ENCODE measurements around the gene CPZ. TPM values are rescaled to one million over a fixed set of nuclear protein-coding genes. Genes with fewer than 3 reads are reported as not detected.

Gene CPZ
- total RNA-seq, 1 experiment from 2014 or later, result 9.1 TPM

- Histone ChIP-seq H3K4me2 (no peak overlapping the region), H3F3A (ENCODE audit: insufficient read depth, low read depth) (no peaks in the 10 kb centered on the region), H3K27ac (no peak overlapping the region), H3K4me3 (no peak overlapping the region), H3K27me3 (ENCODE audit: insufficient read depth, low read depth) (no peaks in the 10 kb centered on the region), H3K36me3 (ENCODE audit: low read depth) (no peaks in the 10 kb centered on the region), H3K9me2 (ENCODE audit: insufficient read depth) (no peaks in the 10 kb centered on the region), H3K4me1 (replicated peaks; ENCODE audit: insufficient read depth) (no peaks in the 10 kb centered on the region), H4K20me1 (ENCODE audit: insufficient read depth) (no peaks in the 10 kb centered on the region), H3K79me2 (ENCODE audit: low read depth) (no peaks in the 10 kb centered on the region), H3K9me3 (ENCODE audit: insufficient read depth, low read depth) (no peaks in the 10 kb centered on the region), H2AFZ (no peak overlapping the region)
- no TSS peak for BruUV-seq (replicated peaks)
- POLR2A ChIA-PET (ENCODE audit: unreplicated experiment), result no interaction called here
- no peak for DNase-seq
- CTCF ChIA-PET, result no interaction called here
- intact Hi-C loops (cut with micrococcal nuclease; ENCODE audit: unreplicated experiment), result no loop called here
- TF ChIP-seq CTCF (conservative IDR thresholded peaks at IDR 0.05) (no peak), EZH2 (IDR thresholded peaks at IDR 0.05; ENCODE audit: low read depth) (no peak)
These were observed 13.9 kb downstream of the CPZ start for GRCh38 chr4:8606476-8606875.

DNA sequence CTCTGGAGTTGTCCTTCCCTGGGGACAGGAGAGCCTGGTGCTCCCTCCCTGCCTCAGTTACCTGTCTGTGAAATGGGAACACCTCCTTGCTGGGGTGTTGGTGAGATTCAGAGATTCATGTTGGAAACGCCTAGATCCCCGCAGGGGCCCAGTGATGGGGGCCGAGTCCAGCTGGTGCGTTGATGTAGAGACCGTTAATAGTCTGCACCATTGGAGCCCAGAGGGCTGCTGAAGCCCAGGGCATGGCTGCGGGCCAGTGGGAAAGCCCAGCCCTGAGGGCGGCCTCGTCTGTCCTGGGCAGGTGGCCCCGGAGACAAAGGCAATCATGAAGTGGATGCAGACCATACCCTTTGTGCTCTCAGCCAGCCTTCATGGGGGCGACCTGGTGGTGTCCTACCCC is 14.4 kb downstream of the CPZ start:
- BruUV-seq (replicated peaks), result no TSS peak
- intact Hi-C loops (cut with micrococcal nuclease; ENCODE audit: unreplicated experiment), result no loop called here
- Histone ChIP-seq H3K4me3 (no peak overlapping the region), H3F3A (ENCODE audit: insufficient read depth, low read depth) (no peaks in the 10 kb centered on the region), H2AFZ (no peak overlapping the region), H3K9me3 (ENCODE audit: insufficient read depth, low read depth) (no peaks in the 10 kb centered on the region), H4K20me1 (ENCODE audit: insufficient read depth) (no peaks in the 10 kb centered on the region), H3K4me1 (replicated peaks; ENCODE audit: insufficient read depth) (no peaks in the 10 kb centered on the region), H3K9me2 (ENCODE audit: insufficient read depth) (no peaks in the 10 kb centered on the region), H3K79me2 (ENCODE audit: low read depth) (no peaks in the 10 kb centered on the region), H3K36me3 (ENCODE audit: low read depth) (no peaks in the 10 kb centered on the region), H3K4me2 (no peak overlapping the region), H3K27me3 (ENCODE audit: insufficient read depth, low read depth) (no peaks in the 10 kb centered on the region), H3K27ac (no peak overlapping the region)
- TF ChIP-seq CTCF (conservative IDR thresholded peaks at IDR 0.05) (no peak), EZH2 (IDR thresholded peaks at IDR 0.05; ENCODE audit: low read depth) (no peak)
- DNase-seq, result no peak
- CTCF ChIA-PET, result interaction anchor here (0.5 kb wide), 1 partner anchor 54 kb away, joined by 3 read pairs; no protein-coding TSS in a partner anchor
- POLR2A ChIA-PET (ENCODE audit: unreplicated experiment), result no interaction called here

DNA sequence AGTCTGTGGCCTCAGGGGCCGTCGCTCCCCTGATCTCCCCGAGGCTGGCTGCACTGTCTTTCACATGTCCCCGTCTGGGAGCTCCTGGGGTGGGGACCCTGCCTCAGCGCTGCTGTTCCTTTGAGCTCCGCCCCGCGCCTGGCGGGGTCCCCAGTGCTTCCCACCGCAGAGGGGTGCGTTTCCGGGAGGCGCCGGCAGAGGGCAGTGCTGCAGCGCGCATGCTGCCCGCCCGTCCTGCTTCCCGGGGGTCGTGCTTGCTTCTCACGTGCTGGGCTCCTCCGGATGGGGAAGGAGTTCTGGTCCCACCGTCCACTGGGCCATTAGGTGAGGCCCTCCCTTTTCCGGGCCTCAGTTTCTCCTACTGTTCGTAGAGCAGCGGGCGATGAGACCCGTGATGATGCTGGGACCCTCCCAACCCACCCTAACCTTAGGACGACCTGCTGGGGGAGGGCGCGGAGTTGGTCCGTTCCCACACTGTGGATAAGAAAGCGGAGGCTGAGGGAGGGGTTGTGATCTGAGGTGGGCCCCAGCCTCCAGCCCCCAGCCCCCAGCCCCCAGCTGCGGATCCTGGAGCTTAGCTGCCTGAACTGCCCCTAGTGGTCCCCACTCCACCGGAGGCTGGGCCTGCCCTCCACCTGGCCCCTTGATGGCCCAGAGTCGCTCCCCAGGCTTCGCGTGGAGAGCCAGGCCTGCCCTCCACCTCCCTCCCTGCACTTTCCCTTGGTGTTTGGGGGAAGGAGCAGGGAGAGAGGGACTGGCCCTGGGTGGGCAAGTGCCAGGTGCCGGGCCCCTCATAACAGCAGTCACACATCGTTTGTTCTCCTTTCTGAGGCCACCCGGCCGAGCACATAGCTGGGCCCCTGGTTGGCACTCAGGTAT is 15.3 kb downstream of the CPZ start:
- no TSS peak for BruUV-seq (replicated peaks)
- H3K27ac ChIP-seq, result no peak overlapping the region
- ChIA-PET CTCF (interaction anchor here (0.5 to 0.6 kb wide), 2 partner anchors 55 to 225 kb away, joined by 3 read pairs; no protein-coding TSS in a partner anchor), POLR2A (ENCODE audit: unreplicated experiment) (no interaction called here)
- no peaks in the 10 kb centered on the region for H3F3A ChIP-seq (ENCODE audit: insufficient read depth, low read depth)
- no peaks in the 10 kb centered on the region for H3K36me3 ChIP-seq (ENCODE audit: low read depth)
- H4K20me1 ChIP-seq (ENCODE audit: insufficient read depth), result no peaks in the 10 kb centered on the region
- DNase-seq, result no peak
- H3K27me3 ChIP-seq (ENCODE audit: insufficient read depth, low read depth), result no peaks in the 10 kb centered on the region
- no peaks in the 10 kb centered on the region for H3K79me2 ChIP-seq (ENCODE audit: low read depth)
- H2AFZ ChIP-seq, result no peak overlapping the region
- TF ChIP-seq EZH2 (IDR thresholded peaks at IDR 0.05; ENCODE audit: low read depth), result no peak
- TF ChIP-seq CTCF (conservative IDR thresholded peaks at IDR 0.05), result peak; percentile 50
- H3K4me2 ChIP-seq, result no peak overlapping the region
- H3K4me1 ChIP-seq (replicated peaks; ENCODE audit: insufficient read depth), result no peaks in the 10 kb centered on the region
- no peaks in the 10 kb centered on the region for H3K9me3 ChIP-seq (ENCODE audit: insufficient read depth, low read depth)
- no peak overlapping the region for H3K4me3 ChIP-seq
- intact Hi-C loops (cut with micrococcal nuclease; ENCODE audit: unreplicated experiment), result no loop called here
- H3K9me2 ChIP-seq (ENCODE audit: insufficient read depth), result no peaks in the 10 kb centered on the region
